ENCODE results near the gene GLIS2. TPM values are rescaled to one million over a fixed set of nuclear protein-coding genes. Genes with fewer than 3 reads are reported as not detected.

The GLIS2 gene
- total RNA-seq, 1 experiment from 2014 or later = 18.2 TPM

- TF ChIP-seq MAX (IDR thresholded peaks at IDR 0.05) = no peak
- no peak for TF ChIP-seq EZH2 (IDR thresholded peaks at IDR 0.05)
- no peak for TF ChIP-seq ATF3 (IDR thresholded peaks at IDR 0.05)
- no peak for TF ChIP-seq EZH2phosphoT487 (IDR thresholded peaks at IDR 0.05; ENCODE audit: borderline replicate concordance)
- TF ChIP-seq ELF1 (IDR thresholded peaks at IDR 0.05; ENCODE audit: borderline replicate concordance, low read depth) = no peak
- no peak for DNase-seq (ENCODE audit: low read depth, low spot score)
- H3K4me3 ChIP-seq (replicated peaks in 1 of 2; ENCODE audit: low read depth in 1 of 2, low read length in 2 of 2) = no peak overlapping the region
- H3K79me2 ChIP-seq (ENCODE audit: insufficient read depth, low read length) = peaks cover 95% of the 10 kb centered on the region
- H3K27ac ChIP-seq (ENCODE audit: low read depth, low read length) = no peak overlapping the region
- ChIA-PET RAD21 (ENCODE audit: low non-redundant PET in 1 of 2, low total read pairs in 2 of 2, uncharacterized antibody in 2 of 2, unreplicated experiment in 2 of 2) (interaction anchor here in 1 of 2 experiments (0.7 kb wide), 1 partner anchor 49 kb away, joined by 3 read pairs; the partner anchor contains the start of gene TFAP4), CTCF (no interaction called here), POLR2A (interaction anchor here (0.7 kb wide), 1 partner anchor 120 kb away, joined by 3 read pairs; no protein-coding TSS in a partner anchor)
- ATAC-seq = no peak
- intact Hi-C loops (cut with micrococcal nuclease) = no loop called here
- H3K36me3 ChIP-seq (ENCODE audit: control insufficient read depth in 1 of 2, insufficient read depth in 2 of 2, low read length in 2 of 2) = no peaks in the 10 kb centered on the region
- no peak overlapping the region for H3K4me2 ChIP-seq (ENCODE audit: low read length)
- H4K20me1 ChIP-seq (ENCODE audit: insufficient read depth) = no peaks in the 10 kb centered on the region; the same call in 1 of the 2 replicates
- H3K4me1 ChIP-seq (ENCODE audit: control insufficient read depth in 1 of 2, insufficient read depth in 2 of 2, low read length in 2 of 2) = peaks cover 27 to 52% of the 10 kb centered on the region in 2 experiments
- H3K27me3 ChIP-seq (ENCODE audit: insufficient read depth, low read length) = no peaks in the 10 kb centered on the region
- H3K9ac ChIP-seq (ENCODE audit: low read length) = no peak overlapping the region
- no peak overlapping the region for H2AFZ ChIP-seq (ENCODE audit: low read depth, low read length, poor library complexity, severe bottlenecking)
- H3K9me2 ChIP-seq (ENCODE audit: insufficient read depth) = no peaks in the 10 kb centered on the region
- no peaks in the 10 kb centered on the region for H3K9me3 ChIP-seq (ENCODE audit: control insufficient read depth in 1 of 2, insufficient read depth in 1 of 2, low read depth in 1 of 2, low read length in 2 of 2)
- BruUV-seq (replicated peaks) = no TSS peak
Observed at GRCh38 chr16:4322121-4323052, 6.5 kb downstream of the GLIS2 start.
